NCI-H146 treated with DMSO at 0.1 percent for 48 hours (cell line): ENCODE measurements around the gene ANAPC16.
"Not testable (repeated sequence)": the region's sequence is repeated elsewhere in the genome, so short reads cannot be mapped to it uniquely, and the experiment has no call there.

Source experiments
- DNase-seq: peaks from one replicate; lab custom pipeline; 2025; ENCODE audit not compliant: unreplicated experiment; lab: John Stamatoyannopoulos, UW

ANAPC16 gene

DNA sequence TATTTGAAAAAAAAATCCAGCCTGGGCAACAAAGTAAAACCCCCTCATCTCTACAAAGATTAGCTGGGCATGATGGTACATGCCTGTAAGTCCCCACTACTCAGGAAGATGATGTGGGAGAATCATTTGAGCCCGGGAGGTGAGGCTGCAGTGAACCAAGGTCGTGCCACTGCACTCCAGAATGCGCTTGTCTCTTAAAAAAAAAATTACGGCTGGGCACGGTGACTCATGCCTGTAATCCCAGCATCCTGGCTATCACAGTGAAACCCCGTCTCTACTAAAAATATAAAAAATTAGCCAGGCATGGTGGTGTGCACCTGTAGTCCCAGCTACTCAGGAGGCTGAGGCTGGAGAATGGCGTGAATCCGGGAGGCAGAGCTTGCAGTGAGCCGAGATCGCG, 4.4 kb upstream of the ANAPC16 start:
- not testable (repeated sequence) for DNase-seq

DNA sequence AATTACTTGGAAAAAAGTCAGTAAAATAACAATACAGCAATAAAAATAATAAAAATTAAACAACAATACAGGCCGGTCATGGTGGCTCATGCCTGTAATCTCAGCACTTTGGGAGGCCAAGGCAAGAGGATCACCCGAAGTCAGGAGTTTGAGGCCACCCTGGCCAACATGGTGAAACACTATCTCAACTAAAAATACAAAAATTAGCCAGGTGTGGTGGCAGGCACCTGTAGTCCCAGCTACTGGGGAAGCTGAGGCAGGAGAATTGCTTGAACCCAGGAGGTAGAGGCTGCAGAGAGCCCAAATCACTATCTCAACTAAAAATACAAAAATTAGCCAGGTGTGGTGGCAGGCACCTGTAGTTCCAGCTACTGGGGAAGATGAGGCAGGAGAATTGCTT, 4.0 kb upstream of the ANAPC16 start:
- DNase-seq, result not testable (repeated sequence)

DNA sequence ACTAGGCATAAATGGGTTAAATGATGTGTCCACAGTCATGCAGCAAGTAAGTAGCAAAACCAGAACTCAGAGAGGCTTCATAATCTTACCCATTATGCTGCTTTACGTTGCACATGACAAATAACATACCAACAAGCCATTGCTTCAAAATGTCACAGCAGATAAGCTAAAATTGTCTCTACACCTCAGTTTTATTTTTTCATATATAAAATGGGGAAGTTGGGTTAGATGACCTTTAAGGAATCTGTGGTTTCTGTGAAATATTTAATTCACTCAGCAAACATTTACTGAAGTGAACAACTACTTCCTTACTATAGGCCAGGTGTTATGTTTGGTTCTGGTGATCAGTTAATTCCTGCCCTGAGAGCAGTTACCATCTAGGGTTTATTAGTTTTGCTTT, 2.5 kb downstream of the ANAPC16 start:
- DNase-seq, result no peak

DNA sequence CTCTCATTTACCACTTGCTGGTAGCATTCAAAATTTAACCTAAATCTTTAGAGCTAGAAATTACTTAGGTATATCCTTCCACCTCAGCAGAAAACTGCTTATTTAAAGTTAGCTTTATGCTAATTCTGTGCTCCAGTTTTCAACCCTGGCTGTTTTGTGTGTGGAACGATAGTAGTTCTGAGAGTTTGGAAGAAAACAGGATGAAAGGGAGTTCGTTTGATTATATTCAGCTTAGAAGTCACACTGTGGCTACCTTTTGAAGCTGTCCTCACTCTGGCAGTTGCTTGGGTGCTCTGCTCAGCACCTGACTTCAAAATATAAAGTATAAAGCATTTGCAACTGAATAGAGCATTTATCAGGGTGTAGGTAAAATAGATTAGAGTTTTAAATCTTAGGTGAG, 2.9 kb downstream of the ANAPC16 start:
- no peak for DNase-seq

DNA sequence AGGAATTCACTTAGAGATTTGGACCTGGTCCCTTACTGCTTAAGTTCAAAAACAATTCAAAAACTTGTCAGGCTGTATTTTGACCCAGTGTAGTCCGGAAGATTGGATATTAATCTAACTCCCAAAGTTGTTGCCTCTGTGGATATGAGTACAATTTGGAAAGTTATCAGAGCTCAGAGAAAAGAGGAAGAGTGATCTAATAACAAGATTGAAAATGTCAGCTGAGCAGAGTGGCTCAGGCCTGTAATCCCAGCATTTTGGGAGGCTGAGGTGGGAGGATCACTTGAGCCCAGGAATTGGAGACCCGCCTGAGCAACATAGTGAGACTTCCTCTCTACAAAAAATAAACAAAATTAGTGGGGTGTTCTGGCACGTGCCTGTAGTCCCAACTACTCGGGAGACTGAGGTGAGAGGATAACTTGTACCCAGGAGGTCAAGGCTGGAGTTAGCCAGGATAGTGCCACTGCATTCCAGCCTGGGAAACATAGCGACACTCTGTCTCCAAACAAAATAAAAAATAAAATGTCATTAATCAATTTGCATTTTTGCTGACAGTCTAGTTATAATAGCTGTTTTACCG, 3.5 kb downstream of the ANAPC16 start:
- DNase-seq, result no peak

DNA sequence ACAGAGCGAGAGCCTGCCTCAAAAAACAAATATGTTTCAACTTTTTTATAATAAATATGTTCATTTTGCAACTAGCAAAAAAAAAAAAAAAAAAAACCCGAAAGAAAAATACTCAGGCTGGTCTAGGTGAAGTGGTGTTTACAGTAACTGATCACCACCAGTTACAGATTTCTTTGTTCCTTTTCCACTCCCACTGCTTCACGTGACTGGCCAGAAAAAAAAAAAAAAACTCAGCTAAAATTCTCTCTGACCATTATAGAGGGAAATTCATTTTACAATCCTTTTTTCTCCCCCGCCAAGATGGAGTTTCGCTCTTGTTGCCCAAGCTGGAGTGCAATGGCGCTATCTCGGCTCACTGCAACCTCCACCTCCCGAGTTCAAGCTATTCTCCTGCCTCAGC, 4.8 kb downstream of the ANAPC16 start:
- no peak for DNase-seq

DNA sequence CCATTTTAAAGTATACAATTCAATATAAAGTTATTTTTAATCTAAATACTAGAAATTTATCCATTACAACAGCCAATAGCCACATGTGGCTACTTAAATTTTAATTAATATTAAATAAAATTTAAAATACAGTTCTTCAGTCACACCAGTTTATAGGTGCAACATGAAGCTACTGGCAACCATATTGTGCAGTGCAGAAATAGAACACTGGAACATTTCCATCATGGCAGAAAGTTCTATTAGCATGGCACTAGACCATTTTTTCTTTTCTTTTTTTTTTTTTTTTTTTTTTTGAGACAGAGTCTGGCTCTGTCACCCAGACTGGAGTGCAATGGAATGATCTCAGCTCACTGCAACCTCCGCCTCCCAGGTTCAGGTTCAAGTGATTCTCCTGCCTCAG, 5.5 kb downstream of the ANAPC16 start:
- DNase-seq, result no peak

DNA sequence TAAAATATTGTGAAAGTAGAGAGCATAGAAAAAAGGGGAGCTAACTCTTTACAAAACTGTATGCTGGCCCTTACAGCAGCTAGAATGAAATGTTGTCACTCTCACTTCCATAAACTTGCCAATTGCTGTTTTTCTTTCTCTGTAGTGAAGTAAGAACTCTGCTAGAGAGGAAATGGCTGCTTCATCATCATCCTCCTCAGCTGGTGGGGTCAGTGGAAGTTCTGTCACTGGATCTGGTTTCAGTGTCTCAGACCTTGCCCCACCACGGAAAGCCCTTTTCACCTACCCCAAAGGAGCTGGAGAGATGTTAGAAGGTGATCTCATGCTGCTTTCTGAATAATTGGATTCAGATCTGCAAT, 7.9 kb downstream of the ANAPC16 start:
- DNase-seq, result no peak

DNA sequence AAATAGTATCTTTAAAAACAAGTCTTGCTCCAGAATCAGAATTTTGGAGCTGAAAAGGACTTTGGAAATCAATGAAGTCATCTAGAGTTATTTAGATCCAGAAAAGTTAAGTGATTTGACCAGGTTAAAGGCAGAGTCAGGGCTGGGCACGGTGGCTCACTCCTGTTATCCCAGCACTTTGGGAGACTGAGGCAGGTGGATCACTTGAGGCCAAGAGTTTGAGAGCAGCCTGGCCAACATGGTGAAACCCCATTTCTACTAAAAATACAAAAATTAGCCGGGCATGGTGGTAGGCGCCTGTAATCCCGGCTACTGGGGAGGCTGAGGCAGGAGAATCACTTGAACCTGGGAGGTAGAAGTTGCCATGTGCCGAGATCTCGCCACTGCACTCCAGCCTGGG, 8.4 kb downstream of the ANAPC16 start:
- DNase-seq, result not testable (repeated sequence)

DNA sequence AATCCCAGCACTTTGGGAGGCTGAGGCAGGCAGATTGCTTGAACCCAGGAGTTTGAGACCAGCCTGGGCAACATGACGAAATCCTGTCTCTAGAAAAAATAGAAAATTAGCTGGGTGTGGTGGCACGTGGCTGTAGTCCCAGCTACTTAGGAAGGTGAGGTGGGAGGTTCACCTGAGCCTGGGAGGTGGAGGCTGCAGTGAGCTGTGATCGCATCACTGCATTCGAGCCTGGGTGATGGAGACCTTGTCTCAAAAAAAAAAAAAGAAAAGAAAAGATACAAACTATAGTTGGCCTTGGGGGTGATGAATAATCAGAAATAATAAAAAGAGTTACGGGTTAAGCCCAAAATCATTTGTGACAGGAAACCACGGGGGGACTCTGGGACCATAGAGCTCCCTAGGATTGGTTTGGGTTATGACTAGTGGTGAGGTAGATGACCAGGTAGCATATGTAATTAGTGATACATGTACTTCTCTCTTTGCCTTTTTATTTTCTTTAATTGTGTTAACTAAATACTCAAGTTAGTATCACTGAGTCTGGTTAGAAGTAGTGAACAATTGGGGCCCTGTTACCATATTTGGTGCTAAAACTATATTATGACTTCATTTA, 10.7 kb downstream of the ANAPC16 start:
- DNase-seq, result no peak

DNA sequence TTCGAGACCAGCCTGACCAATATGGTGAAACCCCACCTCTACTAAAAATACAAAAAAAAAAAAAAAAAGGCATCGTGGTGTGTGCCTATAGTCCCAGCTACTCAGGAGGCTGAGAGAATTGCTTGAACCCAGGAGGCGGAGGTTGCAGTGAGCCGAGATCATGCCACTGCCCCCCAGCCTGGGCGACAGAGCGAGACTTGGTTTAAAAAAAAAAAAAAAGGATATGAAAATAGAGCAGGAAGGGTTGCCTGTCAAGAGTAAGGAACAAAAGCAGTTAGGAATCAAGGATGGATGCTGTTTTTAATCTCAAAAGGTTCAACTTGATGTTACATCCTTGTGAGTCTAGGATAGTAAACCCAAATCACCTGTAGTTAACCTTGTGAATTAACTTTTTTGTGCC, 12.0 kb downstream of the ANAPC16 start:
- no peak for DNase-seq

DNA sequence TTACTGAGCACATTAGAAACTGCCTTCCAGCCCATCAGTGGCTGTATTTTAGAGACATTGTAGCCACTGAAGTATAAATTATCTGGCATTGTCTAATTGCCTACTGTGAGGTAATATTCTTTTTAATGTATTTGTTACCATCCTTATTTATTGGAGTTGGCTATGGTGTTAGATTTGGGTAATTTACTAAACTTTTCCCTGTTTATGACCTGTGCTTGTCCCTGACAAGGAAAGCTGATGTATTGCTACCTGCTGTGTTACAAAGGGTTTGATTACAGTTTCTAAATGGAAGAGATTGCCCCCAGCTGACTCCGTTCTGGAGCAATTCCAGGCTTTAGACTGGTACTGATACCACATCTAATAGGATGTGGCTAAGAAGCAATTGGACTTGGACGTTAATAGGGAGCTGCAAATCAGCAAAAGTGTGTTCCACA, 12.5 kb downstream of the ANAPC16 start:
- peak; percentile 56 for DNase-seq

DNA sequence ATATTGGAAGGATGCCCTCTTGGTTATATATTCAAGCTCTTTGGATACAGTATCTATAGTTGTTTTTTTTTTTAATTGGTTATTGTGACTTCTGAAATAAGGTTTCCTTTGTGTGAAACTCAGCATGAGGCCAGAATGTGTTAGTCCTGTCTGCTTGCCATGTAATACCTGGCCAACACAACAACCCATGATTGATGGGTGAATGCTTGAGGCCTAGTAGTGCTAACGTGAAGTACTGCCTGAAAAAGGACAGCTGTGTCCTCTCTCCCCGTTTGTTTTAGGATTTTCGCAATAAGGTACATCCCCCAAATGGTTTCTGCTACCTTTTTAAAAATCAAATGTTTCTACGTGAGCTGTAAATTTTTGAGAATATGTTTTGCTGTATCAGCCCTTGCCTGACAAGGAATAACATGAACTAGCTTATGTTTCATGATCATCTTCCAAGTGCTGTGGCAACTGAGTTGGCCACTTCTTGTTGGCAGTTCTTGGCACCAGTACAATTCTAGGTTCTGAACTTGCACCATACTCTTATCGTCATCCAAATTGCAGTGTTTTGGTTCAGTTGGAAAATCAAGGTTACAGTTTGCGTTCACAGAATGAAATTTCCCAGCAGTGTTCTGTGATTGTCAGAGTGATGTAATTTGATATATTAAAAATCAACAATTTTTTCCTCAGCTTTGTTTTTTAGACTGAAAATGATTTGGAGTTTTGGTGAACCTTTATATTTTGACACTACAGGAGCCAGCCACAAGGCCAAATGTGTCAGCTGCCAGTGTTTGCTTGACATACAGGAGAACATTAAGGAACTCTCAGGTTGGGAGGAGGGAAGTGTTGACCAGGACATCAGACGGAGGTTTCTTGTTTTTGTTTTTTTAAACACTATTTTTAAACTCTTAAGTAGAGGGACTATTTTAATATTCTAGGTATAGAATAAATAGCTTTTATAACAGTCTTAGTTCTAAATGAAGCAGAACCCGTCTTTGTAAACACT, 13.7 kb downstream of the ANAPC16 start:
- peak; percentile 29 for DNase-seq

DNA sequence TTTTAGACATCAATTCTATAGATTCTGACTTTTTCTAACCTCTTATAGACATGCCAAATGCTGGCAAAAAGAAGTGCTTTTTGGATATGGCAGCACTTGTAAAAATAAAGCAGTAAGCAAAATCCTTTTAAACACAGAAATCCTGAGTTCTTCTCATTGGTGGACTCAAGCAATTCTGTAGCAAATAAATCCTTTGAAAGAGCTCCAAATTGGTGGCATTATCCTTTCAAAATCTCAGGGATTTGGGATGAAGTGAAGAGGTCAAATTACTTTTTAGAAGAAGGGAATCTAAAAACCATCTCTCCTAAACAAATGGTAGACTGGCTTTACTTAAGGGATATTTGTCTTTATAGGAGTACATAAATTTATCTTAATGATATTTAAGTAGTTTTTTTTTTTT, 17.8 kb downstream of the ANAPC16 start:
- no peak for DNase-seq

DNA sequence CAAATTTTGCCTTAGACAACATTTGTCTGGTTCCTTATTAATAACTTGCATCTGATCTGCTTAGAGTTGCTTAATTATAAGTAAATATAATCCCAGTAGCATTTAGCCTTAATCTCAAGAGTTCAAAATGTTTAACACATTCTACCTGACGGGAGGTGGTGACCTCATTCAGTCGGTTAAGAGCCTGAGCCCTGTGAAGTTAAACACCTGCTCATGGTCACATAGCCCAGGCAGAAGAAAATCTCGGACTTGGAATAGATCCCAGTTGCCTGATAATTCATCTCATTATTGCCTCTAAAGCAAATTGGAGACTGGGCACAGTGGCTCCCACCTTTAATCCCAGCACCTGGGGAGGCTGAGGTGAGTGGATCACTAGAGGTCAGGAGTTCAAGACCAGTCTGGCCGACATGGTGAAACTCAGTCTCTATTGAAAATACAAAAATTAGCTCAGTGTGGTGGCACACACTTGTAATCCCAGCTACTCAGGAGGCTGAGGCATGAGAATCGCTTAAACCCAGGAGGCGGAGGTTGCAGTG, 18.8 kb downstream of the ANAPC16 start:
- DNase-seq, result no peak

DNA sequence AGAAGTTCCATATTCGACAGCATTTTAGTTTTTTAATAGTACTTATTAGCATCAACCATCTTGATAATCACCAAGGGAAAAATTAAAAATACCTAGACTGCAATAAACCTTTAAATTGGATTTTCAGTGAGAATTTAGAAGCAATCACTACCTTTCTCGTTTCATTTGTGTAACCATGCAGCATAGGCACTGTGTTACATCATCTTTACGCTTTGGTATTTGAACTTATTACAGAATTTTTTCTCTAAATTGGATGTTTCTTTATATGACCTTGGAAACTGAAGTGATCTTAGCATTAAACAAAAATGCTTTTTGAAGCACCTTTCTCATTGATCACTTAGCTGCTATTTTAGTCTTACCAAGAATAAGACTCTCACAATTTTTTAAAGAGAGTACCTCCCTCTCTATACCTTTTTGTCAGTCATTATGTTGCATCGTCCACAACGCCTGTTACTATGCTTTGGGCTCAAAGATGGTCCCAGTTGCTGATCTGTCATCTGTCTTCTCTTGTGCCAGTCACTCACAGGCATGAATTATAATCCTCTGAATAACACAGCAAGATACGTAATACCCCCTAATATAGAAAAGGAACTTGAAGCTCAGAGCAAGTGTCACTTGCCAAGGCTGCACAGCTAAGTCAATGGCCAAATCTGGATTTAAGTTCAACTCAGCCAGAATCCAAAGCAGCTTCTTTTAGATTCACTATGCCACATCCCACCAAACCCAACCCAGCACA, 19.9 kb downstream of the ANAPC16 start:
- DNase-seq, result no peak

DNA sequence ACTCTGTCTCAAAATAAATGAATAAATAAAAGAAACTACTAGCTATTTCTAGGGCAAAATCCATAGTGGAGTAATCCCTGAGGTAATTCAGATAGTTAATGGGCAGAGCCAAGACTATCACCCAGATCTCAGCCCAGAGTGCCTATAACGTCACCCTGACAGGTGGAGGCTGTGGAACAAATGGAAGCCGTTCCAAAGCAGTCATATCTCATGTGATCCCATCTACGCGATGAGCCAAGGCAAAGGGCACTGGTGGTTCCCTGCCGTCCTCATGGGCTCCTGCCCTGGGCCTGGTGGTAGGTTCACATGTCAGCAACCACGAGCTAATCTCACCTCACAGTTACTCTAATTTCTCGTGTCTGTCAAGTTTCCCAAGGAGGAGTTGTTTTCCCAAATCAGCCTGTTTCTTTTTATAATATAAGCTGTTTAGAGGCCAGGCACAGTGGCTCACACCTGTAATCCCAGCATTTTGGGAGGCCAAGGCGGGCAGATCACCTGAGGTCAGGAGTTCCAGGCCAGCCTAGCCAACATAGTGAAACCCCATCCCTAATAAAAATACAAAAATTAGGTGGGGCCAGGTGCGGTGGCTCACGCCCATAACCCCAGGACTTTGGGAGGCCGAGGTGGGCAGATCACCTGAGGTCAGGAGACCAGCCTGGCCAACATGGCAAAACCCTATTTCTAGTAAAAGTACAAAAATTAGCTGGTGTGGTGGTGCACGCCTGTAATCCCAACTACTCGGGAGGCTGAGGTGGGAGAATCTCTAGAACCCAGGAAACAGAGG, 22.8 kb downstream of the ANAPC16 start:
- DNase-seq, result no peak

DNA sequence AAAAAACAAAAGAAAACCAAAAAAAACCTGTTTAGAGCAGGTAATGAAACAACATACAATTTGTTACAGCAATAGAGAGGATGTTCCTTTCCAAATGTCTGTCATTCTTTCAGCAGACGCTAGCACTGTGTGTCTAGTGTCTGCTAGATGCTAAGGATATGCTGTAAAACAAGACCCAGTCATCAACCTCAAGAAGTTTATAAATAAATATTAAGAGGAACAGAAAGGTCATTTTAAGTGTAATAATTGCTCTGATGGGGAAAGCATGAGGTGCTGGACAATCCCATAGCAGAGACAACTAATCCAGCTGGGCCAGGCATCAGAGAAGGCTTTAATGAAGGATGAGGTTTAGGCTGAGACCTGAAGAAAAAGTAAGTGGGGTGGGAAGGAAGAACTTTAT, 23.6 kb downstream of the ANAPC16 start:
- DNase-seq, result no peak

DNA sequence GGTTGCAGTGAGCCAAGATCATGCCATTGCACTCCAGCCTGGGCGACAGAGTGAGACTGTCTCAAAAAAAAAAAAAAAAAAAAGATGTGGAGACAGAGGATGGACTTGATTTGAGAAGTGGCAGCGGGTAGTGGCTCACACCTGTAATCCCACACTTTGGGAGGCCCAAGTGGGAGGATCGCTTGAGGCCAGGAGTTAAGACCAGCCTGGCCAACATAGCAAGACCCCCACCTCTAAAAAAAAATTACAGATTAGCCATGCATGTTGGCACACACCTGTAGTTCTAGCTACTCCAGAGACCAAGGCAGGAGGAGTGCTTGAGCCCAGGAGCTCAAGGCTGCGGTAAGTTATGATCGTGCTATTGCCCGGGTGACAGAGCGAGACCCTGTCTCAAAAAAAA, 24.6 kb downstream of the ANAPC16 start:
- DNase-seq, result no peak

DNA sequence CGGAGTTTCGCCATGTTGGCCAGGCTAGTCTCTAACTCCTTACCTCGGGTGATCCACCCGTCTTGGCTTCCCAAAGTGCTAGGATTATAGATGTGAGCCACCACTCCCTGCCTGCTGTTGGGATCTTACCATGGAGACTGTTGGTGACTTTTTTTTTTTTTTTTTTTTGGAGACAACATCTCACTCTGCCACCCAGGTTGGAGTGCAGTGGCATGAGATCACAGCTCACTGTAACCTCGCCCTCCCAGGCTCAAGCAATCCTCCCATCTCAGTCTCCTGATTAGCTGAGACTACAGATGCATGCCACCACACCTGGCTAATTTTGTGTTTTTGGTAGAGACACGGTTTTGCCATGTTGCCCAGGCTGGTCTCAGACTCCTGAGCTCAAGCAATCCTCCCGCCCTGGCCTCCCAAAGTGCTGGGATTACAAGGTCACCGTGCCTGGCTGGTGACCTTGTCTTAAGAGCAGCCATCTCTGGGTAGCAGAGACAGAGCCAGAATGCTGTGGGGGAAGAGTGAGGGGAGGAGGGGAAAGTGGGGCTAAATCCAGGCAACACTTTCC, 26.0 kb downstream of the ANAPC16 start:
- DNase-seq, result no peak
